Measurements from ENCODE around the gene C12orf54.
A peak's percentile ranks its signal among the peaks of the same experiment; 100 is the strongest.

GRCh38 chr12:48442179-48442847, 40.0 kb upstream of the C12orf54 start:
- TF ChIP-seq CTCF (IDR thresholded peaks at IDR 0.05; ENCODE audit: low read depth, low read length): peak; percentile 24
- no peak for TF ChIP-seq MYC (IDR thresholded peaks at IDR 0.05; ENCODE audit: low read depth, low read length)
- no peak for TF ChIP-seq POLR2A (IDR thresholded peaks at IDR 0.05; ENCODE audit: extremely low read depth, insufficient read length)

Data from NB4 (cell line).